ENCODE results near the gene KDR. TPM values are rescaled to one million over a fixed set of nuclear protein-coding genes. Genes with fewer than 3 reads are reported as not detected.

The KDR gene
- total and polyA plus RNA-seq, 11 donors = 7.7 to 51.0 (median 32.0) TPM

- 56 to 63% (median 60%) methylated on average over 5 of the region's 5 CpGs for WGBS, 4 donors
- no peak overlapping the region for H3K4me3 ChIP-seq
- H3K27me3 ChIP-seq = peaks cover 0 to 4% (median 0%) of the 10 kb centered on the region in 9 donors
- TF ChIP-seq CTCF (IDR thresholded peaks at IDR 0.05) (no peak), POLR2A (IDR thresholded peaks at IDR 0.05) (no peak)
- DNase-seq = no peak
- no peak overlapping the region for H3K27ac ChIP-seq
- intact Hi-C loops (cut with DNase I) = loop anchor here in 2 of 10 donors (5.0 to 10.0 kb wide), 2 partner anchors 67 to 70 kb away; no protein-coding TSS in a partner anchor
- no peak for ATAC-seq
- H3K4me1 ChIP-seq = peaks cover 0 to 23% (median 6%) of the 10 kb centered on the region in 12 donors
- H3K36me3 ChIP-seq = no peaks in the 10 kb centered on the region
- H3K9me3 ChIP-seq = no peaks in the 10 kb centered on the region
Observed at GRCh38 chr4:55074386-55074785, 51.0 kb downstream of the KDR start.

GRCh38 chr4:55071951-55072350, 53.4 kb downstream of the KDR start:
- no peak overlapping the region for H3K4me3 ChIP-seq
- no peak overlapping the region for H3K27ac ChIP-seq
- DNase-seq (no peak), ATAC-seq (no peak)
- 86 to 97% (median 93%) methylated on average over 1 of the region's 1 CpG for WGBS, 4 donors
- peaks cover 0 to 22% (median 0%) of the 10 kb centered on the region in 12 donors for H3K4me1 ChIP-seq
- intact Hi-C loops (cut with DNase I) = loop anchor here in 2 of 10 donors (5.0 to 10.0 kb wide), 2 partner anchors 65 to 67 kb away; no protein-coding TSS in a partner anchor
- TF ChIP-seq POLR2A (IDR thresholded peaks at IDR 0.05) (no peak), CTCF (IDR thresholded peaks at IDR 0.05) (no peak)
- H3K27me3 ChIP-seq = peaks cover 0 to 4% (median 0%) of the 10 kb centered on the region in 9 donors
- no peaks in the 10 kb centered on the region for H3K9me3 ChIP-seq
- no peaks in the 10 kb centered on the region for H3K36me3 ChIP-seq

- intact Hi-C loops (cut with DNase I) = no loop called here
- 53 to 69% (median 62%) methylated on average over 5 of the region's 5 CpGs for WGBS, 4 donors
- DNase-seq = peak in 3 of 5 donors; percentile 57 to 65 (median 65)
- Histone ChIP-seq H3K9me3 (no peaks in the 10 kb centered on the region), H3K27ac (peak overlapping the region; percentile 30 to 80 (median 68)), H3K4me3 (no peak overlapping the region), H3K27me3 (peaks cover 0 to 4% (median 0%) of the 10 kb centered on the region in 9 donors), H3K4me1 (peaks cover 0 to 17% (median 0%) of the 10 kb centered on the region in 12 donors), H3K36me3 (no peaks in the 10 kb centered on the region)
- TF ChIP-seq CTCF (IDR thresholded peaks at IDR 0.05) = no peak
- no peak for TF ChIP-seq POLR2A (IDR thresholded peaks at IDR 0.05)
- ATAC-seq = peak; percentile 86 to 98 (median 90)
Observed at GRCh38 chr4:55069248-55069647, 56.1 kb downstream of the KDR start.

GRCh38 chr4:55068522-55068921, 56.9 kb downstream of the KDR start:
- no peak for DNase-seq
- Histone ChIP-seq H3K36me3 (no peaks in the 10 kb centered on the region), H3K27ac (peak overlapping the region; percentile 24 to 80 (median 66)), H3K27me3 (peaks cover 0 to 4% (median 0%) of the 10 kb centered on the region in 9 donors), H3K4me3 (no peak overlapping the region), H3K4me1 (peaks cover 0 to 17% (median 0%) of the 10 kb centered on the region in 12 donors), H3K9me3 (no peaks in the 10 kb centered on the region)
- no peak for TF ChIP-seq POLR2A (IDR thresholded peaks at IDR 0.05)
- no peak for TF ChIP-seq CTCF (IDR thresholded peaks at IDR 0.05)
- 48 to 63% (median 53%) methylated on average over 7 of the region's 7 CpGs for WGBS, 4 donors
- intact Hi-C loops (cut with DNase I) = no loop called here
- no peak for ATAC-seq

All from heart left ventricle (tissue), 16 donors.